ENCODE results near the gene TUBB4A.

DNA sequence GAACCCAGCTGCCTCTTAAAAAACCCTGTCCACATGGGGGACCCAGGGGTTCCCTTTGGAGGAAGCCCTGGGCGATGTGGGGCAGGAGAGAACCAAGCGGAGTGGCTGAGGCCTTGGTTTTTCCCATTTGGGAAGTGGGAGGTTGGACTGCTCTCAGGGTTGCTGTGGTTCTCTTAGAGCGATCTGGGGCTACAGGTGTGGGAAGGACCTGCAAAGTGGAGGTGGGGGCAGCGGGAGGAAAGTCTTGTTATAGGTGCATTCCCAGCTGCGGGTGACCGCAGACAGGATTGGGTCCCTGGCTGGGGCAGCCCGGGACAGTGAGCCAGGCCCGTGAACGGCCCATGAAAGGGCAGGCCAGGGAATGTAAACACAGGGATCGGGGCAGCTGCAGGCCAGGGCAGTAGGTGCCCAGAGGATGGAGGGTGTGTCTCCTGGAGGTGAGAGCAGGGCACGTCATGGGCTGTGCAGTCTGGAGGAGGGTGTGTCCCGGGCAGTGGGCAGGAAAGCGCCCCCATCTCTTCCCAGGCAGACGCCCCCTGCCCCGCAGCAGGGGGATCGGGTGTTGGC, 43.3 kb downstream of the TUBB4A start:
- no peak for TF ChIP-seq CTCF (conservative IDR thresholded peaks at IDR 0.05)
- no peak for TF ChIP-seq EZH2 (IDR thresholded peaks at IDR 0.05; ENCODE audit: low read depth)
